Brain pericyte (primary cell): ENCODE data around the gene NELFB.

Experiments
- DNase-seq: peaks from one replicate; pipeline ENCODE4 v3.0.0-alpha.2; 2012; ENCODE audit warnings: low read depth, low spot score

The NELFB gene

DNA sequence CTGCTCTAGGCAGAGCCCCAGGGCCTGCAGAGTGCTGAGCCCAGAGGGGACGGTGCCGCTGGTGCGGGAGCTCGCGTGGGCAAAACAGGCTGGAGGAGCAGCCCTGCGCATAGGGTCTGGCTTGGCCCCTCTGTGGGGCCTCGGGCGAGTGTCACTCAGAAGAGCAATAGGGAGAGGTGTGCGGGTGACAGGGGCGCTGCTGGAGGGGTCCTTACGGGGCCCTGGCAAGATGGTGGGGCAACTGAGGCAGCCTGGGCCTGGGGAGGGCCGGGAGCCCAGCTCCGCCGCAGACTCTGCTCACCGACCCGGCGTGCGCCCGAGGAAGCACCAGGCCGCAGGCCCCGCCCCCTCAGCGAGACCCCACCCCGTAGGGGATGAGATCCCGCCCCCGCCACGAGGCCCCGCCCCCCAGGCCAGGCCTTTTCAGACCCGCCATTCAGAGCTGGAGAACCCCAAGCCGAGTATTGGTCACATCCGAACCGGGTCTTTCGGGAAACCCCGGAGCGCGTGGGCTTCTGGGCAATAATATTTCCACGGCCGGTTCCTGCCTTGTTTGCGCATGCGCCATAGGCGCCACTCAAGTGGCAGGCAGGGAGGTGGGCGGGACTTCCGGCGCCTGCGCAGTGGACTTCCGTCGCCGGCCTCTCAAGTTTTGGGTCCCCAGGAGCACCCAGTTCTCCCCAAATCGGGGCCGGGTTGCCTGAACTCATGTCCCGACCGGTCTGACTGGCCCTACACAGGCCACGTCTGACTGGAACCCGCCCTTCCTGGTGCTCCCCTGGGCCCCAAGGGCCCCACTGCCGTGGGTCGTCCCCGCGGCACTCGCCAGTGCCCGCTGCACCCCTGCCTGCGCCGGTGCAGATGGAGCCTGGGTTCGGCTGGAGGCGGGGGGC, 31.8 kb upstream of the NELFB start:
- DNase-seq: peak; percentile 91

DNA sequence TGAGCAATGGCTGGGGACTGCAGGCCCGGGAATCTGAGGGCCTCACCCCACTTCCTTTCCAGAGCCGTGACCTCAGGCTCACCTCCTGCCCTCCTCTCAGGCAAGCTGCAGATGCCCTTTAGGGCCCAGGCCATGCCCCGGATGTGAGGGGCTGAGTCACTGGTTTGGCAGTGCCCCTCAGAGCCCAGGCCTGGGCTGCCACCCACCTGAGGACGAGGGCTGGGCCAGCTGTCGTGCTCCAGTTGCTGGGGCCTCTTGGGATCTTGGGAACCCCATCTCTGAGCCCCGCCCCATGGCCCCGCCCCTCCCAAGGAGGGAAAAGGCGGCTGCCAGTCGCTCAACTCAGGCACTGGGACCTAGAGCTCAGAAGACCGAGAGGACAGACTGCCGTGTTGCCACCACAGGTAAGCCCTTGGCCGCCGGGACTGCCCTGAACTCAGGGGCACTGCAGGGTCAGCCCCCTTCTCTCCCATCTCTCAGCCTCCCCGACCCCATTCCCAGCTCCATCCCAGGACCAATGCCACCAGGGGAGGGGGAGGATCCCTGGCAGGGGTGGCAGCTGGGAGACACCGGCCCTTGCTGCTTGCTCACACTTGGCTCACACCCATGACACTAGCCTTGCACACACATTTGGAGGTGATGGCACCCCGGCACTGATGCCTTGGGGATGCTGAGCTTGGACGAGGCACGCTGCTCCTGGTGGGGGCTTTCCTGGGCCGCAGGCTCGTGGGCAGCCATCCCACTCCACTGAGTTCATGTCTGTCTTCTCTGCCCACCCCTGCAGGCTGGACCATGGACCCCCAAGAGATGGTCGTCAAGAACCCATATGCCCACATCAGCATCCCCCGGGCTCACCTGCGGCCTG, 30.1 kb upstream of the NELFB start, which contains the start of gene CYSRT1:
Gene CYSRT1, plus strand, starts transcription at position 345 of the 865 bp plus-strand sequence. Its CDS starts 448 bp downstream, at position 793.
- no peak for DNase-seq

DNA sequence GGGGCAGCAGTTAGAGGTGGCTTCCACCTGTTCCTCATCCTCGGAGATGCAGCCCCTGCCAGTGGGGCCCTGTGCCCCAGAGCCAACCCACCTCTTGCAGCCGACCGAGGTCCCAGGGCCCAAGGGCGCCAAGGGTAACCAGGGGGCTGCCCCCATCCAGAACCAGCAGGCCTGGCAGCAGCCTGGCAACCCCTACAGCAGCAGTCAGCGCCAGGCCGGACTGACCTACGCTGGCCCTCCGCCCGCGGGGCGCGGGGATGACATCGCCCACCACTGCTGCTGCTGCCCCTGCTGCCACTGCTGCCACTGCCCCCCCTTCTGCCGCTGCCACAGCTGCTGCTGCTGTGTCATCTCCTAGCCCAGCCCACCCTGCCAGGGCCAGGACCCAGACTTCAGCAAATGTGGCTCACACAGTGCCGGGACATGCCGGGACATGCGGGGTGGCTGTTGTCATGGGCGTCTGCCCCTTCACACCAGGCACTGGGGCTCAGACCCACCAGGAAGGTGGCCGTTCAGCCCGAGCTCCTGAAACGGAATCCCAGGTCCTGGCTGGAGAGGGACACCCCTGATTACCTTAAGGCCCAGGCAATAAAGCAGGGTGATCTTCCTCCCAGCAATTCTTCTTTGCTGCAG, 29.3 kb upstream of the NELFB start:
- no peak for DNase-seq

DNA sequence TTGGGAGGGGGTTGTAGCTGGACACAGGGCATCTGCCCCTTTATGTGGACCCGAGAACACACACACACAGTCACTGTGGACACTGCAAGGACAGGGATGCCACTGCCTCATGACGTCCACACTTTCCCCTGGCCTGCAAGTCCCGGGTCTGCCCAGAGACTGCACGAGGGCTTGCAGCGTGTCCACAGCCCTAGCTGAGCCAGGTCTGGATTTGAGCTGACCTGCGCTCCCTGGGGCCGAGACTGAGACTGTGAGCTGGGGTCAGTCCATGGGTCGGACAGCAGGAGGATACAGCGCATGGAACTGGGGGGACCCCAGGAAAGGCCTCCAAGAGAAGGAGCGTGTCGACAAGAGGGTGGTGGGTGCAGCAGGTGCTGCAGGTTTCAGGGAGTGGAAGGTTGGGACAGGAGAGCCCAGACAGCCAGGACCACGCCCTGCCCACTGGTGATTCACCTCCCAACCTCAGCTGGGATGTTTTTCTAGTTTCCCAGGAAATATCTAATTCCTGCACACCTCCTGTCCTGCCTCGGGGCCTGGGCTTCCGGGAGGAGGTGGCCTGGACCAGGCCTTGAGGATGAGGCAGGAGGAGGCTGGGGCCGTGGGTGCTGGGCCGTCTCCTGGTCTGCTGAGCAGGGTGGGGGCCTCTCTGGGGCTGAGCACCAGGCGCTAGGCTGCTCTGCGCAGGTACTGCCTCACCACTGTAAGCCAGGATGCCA, 28.6 kb upstream of the NELFB start:
- DNase-seq: no peak

DNA sequence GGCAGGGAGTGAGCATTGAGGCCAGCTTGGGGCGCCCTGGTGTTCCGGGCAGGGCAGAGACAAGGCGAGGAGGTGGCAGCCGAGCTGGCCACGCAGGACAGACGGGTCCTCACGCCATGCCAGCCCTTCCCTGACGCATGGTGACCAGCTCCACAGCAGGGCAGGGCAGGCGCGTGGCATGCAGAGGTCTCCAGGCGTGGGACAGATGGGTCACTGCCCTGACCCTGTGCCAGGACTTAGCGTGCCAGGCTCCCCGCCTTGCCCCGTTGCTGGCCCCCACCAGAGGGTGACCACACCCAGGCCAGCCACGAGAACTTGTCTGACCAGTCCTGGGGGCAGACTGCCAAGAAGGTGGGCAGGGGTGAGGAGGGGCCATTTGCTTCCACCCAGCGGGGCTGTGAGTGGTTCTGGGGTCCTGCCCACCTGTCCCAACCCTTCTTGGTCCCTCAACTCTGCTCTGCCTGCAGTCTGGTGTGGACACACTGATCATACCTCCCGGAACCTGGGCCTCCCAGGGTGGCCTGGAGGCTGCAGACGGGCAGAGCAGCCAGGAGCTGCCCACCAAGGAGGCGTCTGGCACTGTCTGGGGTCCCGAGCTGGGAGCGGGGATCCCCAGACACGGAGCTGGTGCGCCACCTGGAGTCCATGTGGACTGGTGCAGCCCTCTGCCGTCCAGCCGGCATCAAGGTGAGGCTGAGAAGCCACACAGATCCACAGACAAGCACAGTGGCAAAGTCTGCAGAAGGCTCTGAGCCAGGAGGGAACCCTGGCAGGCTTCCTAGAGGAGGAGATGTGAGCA, 27.9 kb upstream of the NELFB start, which contains the start of gene RNF224:
Gene RNF224, plus strand, starts transcription at position 449 of the 799 bp plus-strand sequence. CDS start 834 bp downstream, outside the sequence.
- no peak for DNase-seq

DNA sequence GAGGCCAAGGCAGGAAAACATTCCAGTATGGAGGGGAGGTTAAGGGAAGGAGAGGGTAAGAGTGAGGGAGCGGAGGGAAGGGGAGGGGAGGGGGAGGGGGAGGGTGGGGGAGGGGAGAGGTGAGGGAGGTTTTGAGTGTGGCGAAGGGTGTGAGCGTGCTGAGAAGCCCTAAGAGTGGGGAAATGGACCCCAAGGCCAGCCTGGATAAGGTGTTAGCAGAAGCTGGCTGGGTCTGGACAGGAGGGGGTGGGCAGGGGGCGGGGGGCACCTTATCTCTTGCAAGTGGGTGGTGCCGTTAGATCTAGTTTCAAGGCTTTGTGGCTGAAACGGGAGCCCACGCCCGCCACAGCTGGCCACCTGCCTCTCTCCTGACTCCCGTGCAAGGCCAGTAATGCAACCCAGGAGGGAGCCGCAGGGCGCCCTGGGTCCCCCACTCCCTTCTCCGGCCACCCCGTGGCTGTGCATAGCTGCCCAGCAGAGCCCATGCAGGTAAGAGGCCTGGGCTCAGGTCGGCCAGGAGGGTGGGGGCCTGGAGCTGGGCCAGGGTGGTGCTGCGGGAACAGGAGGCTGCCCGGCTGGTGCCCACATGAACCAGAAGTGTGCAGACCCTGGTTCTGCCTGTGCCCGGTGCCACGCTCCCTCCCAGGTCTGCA, 27.1 kb upstream of the NELFB start:
- no peak for DNase-seq

DNA sequence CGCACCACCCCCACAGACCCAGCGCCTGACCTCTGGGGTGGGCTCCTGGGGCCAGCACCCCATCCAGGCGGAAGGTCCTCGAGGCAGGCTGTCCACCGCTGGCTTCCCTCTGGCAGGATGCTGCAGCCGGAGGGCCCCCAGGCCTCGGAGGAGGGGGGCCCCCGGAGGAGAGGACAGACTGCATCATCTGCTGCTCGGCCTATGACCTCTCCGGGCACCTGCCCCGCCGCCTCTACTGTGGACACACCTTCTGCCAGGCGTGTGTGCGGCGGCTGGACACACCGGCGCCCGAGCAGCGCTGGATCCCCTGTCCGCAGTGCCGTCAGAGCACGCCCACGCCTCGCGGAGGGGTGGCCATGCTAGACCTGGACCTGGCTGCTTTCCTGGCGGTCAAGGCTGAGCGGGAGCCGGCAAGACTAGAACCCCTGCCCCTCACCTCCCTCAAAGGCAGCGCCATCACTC, 26.6 kb upstream of the NELFB start:
- DNase-seq: no peak

DNA sequence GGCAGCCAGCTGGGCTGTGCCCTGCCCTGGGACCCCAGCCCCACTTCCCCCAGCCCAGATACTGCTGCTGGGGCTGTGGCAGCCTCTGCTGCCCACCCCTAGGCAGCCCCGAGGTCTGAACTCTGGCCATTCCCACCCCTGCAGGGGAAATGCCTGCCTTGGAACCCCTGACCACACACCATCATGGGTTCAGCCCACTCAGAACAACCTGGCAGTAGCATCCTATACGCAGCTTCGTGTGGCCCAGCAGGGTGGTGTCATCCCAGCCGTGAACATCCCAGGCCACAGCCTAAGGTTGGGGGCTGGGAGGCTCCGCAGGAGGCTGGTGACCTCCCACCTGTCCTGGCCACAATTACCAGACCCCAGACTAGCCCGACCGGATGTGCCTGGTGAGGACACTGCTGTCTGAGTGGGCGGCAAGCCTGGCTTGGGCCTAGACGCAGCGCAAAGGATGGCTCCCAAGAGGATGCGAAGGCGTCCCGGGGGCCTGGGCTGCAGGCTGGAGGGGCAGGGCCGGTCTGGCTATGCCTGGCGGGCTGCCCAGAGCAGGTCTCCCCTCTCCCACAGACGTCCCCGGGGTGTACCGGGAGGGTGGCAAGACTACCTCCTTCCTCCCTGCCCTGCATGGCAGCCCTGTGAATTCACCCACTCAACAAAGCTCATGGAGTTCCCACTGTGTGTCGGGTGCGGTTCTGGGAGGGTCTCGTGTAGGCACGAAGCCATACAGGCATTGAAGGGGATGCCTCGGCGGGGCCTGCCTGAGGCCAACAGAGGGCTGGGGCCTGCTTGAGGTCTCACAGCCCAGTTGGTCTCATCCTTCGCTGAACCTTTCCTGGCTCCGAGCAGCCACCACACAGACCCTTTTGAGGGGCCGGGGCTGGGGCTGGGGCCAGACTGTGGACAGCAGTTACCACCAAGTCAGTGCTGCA, 25.9 kb upstream of the NELFB start:
- DNase-seq: no peak

DNA sequence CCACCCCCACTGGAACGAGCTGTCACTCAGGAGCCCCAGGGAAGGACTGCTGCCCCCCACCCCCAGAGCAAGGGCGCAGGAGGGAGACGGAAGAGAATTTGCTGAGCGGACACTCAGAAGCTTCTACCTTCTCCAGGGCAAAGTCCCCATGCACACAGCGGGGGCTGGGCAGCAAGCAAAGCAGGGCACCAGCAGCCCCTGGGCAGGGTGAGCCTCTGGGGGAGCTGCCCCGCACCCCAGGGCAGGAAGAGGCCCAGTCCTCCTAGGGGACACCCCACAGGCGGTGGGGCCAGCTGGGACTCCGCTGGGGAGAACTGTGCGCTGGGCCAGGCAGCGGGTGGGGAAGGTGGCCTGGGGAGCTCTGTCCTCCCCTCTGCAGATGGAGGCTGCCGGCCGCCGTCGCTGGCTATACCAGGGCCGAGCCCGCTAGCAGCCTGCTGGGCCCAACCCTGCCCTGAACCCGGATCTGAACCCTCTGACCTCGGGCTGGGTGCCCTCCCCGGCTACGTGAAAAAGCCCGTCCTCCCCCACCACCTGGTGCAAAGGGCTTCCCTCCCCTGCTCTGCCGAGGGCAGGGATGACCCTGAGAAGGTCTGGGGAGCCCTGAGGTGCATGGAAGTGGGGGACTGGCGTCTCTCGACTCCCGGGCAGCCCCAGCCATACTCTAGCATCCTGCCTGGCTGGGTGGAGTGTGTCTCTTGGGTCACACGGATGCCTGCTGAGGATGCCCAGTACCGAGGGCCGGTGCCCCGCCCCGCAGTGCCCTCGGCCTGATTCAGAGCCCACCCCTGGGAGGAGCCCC, 25.0 kb upstream of the NELFB start:
- DNase-seq: no peak

DNA sequence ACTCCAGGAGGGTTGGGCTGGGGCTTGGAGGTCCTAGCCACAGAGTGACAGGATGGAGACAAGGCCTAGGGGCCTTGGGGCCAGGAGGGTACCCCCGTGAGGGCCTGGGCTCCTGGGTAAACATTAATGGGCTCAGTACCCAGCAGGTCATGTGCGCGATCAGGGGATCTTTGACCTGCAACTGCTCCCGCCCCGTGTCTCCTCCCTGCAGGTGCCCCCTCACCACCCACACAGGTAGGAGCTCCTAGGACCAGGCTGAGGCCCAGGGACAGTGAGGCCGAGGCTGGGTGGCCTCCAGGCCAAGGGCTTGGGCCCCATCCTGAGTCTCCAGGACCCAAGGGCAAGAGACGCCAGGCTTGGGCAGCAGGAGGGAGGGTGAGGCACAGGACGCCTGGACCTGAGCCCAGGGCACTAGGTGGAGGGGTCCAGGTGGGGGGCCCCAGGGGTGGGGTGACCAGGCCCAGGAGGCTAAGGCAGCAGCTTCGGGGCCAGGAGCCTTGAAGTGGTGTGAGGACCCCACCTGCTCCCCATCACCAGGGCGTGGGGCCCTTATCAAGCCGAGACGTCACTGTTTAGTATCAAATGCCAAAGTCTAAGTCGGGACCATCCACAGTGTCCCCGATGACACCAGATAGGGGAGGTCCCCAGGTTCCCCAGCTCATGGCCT, 24.3 kb upstream of the NELFB start, which contains the start of gene SLC34A3:
Gene SLC34A3, plus strand, starts transcription at position 197 of the 667 bp plus-strand sequence. CDS start 802 bp downstream, outside the sequence.
- DNase-seq: no peak

DNA sequence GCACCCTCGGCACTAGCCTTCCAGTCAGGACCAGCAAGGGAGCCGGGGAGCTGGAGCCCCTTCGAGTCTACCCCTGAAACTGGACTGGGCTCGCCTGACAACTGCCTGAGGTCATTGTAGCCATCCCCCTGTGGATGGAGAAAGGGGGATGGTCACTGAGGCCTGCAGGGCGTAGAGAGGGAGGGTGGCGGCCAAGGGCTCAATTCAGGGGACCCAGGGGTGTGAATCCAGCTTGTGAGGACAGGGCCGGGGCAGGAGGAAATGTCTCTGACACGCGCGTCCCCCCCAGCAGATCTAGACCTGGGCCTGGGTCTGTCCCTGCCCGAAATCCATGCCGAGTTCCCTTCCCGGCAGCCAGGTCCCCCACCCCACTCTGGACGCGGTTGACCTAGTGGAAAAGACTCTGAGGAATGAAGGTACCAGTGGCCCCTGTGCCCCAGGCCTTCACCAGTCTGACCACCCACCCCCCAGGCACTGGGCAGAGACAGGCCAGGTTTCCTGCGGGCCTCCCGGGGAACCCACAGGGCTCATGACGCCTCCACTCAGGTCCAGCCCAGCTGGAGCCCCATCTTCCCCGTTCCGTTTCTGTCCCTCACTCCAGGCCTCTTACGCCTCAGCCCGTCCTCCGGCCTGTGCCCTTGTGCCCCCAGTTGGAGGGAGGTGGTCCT, 23.6 kb upstream of the NELFB start:
- DNase-seq: no peak

DNA sequence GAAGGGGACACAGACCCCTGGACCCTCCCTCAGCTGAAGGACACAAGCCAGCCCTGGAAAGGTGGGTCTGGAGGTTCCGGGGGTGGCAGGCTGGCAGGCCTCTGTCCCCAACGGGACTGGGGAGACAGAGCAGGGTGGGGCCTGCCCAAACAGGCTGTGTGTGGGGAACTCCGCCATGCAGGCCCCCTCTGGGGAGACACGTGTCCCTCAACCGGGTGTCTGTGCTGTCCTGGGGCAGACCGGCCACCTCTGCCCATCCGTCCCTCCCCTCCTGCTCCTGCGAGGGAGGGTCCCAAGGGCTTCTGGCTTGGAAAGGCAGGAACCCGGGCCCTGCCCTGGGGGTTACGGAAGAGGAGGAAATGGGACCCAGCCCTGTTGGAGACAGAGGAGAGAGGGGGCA, 23.0 kb upstream of the NELFB start:
- no peak for DNase-seq

DNA sequence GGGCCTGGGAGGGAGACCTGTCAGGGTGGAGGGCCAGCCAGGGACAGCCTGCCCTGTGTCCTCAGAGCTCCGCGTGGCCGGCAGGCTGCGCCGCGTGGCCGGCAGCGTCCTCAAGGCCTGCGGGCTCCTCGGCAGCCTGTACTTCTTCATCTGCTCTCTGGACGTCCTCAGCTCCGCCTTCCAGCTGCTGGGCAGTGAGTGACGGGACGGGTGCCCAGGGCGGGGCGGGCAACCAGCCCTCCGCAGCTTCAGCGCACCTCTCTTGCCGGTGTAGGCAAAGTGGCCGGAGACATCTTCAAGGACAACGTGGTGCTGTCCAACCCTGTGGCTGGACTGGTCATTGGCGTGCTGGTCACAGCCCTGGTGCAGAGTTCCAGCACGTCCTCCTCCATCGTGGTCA, 22.6 kb upstream of the NELFB start:
- no peak for DNase-seq

DNA sequence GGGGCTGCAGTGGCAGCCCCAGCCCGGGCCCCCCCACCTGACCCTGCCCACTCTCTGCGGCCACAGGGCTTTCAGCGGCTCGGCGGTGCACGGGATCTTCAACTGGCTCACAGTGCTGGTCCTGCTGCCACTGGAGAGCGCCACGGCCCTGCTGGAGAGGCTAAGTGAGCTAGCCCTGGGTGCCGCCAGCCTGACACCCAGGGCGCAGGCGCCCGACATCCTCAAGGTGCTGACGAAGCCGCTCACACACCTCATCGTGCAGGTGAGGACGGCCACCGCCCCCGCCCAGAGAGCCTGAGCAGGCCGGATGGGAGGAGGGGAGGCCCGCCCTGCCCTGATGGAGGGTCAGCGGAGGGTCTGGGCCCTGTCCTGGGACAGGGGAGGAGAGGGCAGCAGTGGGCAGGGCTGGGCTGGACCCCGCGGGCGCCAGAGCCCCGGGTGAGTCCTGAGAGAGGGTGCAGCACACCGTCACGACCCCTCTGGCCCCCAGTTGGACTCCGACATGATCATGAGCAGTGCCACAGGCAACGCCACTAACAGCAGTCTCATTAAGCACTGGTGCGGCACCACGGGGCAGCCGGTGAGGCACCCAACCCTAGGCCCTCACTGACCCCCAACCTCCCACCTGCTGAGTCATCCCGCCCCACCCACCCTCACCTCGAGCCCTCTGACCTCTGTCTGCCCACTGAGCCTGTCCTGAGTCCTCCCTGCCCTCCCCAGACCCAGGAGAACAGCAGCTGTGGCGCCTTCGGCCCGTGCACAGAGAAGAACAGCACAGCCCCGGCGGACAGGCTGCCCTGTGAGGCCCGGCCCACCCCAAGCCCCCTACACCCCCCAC, 21.8 kb upstream of the NELFB start:
- DNase-seq: no peak

DNA sequence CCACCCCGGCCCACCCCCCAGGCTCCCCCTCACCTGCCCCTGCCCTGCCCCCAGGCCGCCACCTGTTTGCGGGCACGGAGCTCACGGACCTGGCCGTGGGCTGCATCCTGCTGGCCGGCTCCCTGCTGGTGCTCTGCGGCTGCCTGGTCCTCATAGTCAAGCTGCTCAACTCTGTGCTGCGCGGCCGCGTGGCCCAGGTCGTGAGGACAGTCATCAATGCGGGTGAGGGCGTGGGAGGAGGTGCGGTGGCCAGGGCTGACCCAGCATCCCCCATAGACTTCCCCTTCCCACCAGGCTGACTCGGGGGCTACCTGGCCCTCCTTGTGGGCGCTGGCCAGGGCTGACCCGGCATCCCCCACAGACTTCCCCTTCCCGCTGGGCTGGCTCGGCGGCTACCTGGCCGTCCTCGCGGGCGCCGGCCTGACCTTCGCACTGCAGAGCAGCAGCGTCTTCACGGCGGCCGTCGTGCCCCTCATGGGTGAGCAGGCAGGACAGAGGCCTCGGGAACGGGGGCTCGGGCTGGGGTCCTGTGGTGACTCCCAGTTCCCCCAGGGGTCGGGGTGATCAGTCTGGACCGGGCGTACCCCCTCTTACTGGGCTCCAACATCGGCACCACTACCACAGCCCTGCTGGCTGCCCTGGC, 21.0 kb upstream of the NELFB start:
- no peak for DNase-seq
